Hematopoietic multipotent progenitor cell (in vitro differentiated cells): ENCODE measurements around the gene CPNE6. TPM values are rescaled to one million over a fixed set of nuclear protein-coding genes. Genes with fewer than 3 reads are reported as not detected.
A peak's percentile ranks its signal among the peaks of the same experiment; 100 is the strongest.
"Not testable (repeated sequence)": the region's sequence is repeated elsewhere in the genome, so short reads cannot be mapped to it uniquely, and the experiment has no call there.

ENCODE experiments used
- DNase-seq, 3 donors: peaks; one replicate each; pipeline ENCODE4 v3.0.0-alpha.2; 2011 to 2015; ENCODE audit warnings: low read depth in 2 of 3, low spot score in 2 of 3
- total RNA-seq: library from RNA; depleted of rRNA; stranded (reverse); fragments of >200 nt; gene quantifications from one replicate; pipeline ENCODE4 v1.2.3, GENCODE V29; 2012

Gene CPNE6
- total RNA-seq, 1 donor, result not detected

DNA sequence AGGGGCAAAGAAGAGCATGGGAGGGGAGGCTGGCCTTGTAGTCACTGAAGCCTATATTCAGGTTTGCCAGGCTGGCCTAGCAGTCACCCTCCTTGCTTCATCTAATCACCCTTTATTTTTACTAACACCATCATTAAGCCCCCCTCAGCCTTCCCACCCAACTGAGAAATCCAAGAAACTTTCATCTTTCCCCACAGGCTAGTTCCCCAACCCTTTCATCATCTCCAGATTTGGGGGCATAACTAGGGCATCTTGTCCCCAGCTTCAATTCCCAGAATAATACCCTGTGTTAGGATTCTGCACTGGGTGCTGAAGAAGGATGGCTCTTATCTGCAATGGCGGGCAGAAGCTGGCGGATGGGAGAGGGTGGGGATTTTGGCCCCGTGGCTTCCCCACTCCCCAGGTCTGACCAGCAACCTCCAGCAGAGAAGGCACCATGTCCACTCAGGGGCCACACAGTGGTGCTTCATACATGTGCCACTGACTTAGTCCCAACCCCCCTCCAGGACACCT, 29.7 kb downstream of the CPNE6 start:
- DNase-seq, result no peak

DNA sequence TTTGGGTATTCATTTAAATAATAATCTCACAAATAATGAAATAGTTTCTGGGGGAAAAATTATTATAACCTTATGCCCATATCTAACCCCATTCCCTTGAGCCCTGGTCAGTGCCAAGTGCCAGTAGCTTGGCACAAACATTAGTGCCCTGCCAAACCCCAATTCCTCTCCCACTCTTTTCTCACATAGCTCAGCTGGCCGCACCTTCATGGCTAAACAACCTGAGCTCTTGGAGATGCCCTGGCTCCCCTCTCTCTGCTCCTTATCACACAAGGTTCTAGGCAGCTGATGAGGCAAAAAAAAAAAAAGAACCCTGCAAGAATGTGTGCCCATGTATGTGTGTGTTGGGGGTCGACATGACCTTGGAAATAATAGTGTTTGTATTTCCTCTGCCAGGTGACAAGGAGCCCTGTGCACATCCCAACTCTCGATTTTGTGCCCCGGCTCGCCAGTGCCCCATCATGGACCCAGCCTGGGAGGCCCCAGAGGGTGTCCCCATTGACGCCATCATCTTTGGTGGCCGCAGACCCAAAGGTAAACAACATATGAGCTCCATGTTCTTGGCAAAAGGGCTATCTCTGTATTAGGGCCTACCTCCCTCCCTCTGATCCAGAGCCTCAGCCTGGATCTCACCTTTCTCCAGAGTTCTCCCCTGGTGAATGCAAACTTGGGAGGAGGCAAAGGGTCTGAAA, 31.1 kb downstream of the CPNE6 start:
- no peak for DNase-seq

DNA sequence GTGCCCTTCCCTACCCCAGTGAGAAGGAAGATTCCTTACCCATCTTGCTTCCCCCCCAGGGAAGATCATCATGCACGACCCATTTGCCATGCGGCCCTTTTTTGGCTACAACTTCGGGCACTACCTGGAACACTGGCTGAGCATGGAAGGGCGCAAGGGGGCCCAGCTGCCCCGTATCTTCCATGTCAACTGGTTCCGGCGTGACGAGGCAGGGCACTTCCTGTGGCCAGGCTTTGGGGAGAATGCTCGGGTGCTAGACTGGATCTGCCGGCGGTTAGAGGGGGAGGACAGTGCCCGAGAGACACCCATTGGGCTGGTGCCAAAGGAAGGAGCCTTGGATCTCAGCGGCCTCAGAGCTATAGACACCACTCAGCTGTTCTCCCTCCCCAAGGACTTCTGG, 32.1 kb downstream of the CPNE6 start:
- no peak for DNase-seq

DNA sequence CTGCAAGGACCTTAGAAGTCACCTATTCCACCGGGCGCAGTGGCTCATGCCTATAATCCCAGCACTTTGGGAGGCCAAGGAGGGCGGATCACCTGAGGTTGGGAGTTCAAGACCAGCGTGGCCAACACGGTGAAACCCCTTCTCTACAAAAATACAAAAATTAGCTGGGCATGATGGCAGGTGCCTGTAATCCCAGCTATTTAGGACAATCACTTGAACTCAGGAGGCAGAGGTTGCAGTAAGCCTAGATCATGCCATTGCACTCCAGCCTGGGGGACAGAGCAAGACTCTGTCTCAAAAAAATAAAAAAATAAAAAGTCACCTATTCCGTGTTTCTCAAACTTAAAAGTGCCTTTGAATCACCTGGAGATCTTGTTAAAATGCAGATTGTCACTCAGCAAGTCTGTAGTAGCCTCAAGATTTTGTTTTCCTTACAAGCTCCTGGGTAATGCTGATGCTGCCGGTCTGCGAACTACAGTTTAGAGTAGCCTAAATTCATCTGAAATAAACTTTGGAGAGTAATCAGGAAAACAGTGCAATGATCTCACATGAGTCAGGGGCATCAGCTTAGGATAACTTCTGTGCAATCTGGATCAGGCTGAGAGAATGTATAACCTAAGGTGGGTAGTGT, 34.4 kb downstream of the CPNE6 start:
- DNase-seq, result not testable (repeated sequence)

DNA sequence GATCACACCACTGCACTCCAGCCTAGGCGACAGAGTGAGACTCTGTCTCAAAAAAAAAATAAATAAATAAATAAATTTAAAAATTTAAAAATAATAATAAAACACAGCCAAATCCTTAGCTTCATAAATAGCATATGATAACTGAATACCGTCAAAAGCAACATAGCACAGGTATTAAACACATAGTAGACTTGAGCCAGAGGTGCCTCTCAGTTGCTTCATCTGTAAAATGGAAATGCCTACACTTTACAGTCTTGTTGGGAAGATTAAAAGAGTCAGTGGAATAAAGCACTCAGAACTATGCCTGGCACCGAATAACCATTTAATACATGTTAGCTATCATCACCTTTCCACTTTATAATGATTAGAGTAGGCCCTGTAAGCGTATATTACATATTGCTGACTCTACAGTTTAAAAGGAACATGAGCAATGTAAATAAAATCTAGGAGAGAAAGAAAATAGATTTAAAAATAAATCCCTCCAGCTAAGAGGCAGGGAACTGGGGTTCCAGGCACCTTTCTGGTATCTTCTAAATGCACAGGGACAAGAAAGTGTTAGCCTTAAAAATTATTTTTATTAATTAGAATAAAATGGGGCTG, 35.4 kb downstream of the CPNE6 start:
- no peak for DNase-seq

DNA sequence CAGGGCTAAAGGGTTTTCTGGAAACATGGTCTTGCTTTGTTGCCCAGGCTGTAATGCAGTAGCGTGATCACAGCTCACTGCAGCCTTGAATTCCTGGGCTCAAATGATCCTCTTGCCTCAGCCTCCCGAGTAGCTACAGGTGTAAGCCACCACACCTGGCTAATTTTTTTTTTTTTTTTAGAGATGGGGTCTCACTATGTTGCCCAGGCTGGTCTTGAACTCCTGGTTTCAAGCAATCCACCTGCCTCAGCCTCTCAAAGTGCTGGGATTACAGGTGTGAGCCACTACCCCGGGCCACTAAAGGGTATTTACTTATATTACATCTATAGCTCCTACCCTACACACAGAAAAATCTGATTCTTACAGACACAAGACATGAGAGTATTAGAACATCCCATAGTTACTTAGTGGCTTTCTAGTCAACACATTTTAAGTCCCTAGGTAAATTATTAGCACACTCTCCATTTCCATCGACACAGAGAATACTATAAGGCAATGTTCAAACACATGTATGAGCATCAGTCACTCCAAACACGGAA, 37.0 kb downstream of the CPNE6 start:
- no peak for DNase-seq

DNA sequence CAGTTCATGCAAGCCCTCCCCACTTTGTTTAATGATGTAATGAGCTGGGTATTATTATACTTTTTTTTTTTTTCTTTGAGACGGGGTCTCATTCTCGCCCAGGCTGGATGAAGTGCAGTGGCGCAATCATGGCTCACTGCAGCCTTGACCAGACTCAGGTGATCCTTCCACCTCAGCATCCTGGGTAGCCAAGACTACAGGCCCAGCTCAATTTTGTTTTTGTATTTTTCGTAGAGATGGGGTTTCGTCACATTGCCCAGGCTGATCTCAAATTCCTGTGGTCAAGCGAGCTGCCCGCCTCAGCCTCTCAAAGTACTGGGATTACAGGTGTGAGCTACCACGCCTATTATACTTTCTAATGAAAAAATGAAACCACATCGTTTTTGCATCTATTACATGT, 38.7 kb downstream of the CPNE6 start:
- no peak for DNase-seq

DNA sequence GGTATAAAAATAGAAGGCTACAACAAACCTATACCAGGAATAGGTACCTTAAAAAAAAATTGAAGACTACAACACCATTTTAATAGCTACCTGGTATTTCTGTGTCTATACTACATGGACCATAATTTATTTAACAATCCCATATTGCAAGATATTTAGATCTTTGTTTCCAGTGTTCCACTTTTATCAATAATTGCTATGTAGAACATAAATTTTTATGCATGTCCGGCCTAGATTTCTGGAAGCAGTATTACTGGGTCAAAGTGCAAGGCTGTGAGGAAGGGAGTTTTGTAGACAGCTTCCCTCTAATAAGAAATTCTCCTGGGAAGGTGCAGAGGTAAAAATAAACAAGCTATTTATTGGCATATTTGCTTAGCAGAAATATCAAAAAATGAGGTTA, 39.2 kb downstream of the CPNE6 start:
- no peak for DNase-seq

DNA sequence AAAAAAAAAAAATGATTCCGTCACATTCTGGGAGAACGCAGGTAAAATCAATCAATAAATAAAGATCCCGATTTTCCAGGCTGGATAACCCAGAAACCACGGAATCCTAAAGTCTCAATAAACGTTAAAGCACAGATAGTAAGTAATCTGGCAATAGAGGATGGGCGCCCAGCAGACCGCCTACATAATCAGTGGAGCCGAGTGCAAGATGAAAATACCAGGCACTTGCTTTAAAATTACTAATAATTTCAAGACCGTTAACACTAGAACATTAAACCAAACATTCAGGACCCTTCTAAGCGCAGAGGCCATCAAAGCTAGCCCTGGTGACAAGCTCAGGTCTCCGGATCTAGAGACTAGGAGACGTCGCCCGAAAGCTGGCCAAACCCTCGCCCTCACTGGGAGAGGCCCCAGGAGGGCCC, 42.0 kb downstream of the CPNE6 start:
- DNase-seq, result no peak

DNA sequence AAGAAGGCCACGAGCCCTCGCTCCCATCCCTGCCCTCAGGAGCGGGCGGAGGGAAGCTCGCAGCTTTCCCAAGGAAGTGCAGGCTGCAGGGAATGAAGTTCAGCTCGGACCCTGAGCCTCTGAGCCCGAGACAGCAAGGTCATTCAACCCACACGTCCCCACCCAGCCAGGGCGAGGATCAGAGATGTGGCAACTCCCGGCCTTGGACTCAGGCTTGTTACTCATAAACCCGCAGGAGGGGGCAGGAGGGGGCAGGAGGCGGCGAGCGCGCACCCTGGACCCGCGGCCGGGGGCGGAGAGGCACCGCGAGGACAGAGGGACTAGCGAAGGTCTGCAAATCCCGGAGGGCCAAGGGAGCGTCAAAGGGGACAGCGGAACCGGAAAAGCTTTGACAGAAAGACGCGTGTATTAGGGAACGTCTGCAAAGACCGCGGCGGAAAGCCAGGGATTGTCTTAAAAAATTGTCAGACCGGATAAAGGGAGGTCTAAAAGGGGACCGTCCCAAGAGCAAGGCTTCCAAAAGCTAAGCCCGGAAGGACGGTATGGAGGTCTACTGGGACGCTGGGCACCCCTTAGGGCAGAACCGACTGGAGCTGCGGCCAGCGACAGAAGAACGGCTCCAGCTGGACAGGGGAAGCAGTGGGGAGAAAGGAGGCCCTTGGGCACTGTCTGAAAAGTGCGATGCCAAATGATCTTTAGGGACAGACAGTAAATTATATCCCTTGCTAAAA, 42.6 kb downstream of the CPNE6 start:
- DNase-seq, result peak in 2 of 3 donors; percentile 90 to 93

DNA sequence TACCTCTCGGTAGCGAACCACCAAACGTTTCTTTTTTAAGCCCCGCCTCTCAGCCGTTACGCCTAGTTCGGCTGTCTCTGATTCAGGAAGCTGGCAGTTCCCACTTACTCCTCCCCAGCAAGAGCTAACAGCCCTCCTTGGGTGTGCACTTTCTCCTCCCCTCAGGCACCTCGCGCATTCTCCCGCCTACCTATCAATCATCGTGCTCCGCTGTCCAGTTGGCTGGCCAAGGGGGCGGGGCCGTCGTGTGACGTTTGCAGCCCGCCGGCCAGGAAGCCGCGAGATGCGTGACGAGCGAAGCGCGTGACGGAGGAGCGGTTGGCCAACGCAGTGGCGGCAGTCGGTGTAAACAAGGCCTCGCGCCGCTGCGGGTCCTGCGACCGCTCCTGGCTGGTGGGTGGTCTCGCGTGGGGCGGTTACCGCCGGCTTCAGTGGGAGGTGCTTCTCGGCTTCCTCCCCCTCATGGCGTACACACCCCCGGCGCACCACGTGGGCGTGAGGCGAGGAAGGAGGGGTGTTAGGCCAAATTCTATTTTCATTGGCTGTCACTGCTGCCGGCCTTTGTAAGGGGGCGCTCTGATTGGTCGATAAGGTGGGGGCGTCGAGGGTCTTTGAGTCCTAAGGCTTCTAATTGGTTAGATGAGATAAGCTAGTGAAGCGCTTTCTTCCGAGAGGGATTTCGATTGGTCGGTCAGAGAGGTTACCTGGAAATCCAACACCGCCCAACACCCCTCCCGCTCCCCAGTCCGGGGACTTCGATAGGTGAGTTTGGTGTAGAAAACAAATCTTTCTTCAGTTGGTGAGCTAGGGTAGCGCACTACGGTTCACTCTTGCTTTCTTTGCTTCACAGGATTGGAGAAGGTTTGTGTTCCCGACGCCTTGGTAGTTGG, 43.4 kb downstream of the CPNE6 start, which contains the start of the genes DCAF11 and NRL:
Gene DCAF11 (plus strand): TSS at position 246 of the 890 bp plus-strand sequence. CDS start 818 bp downstream, outside the sequence.
Gene NRL (minus strand): TSS at position 418 of the 890 bp plus-strand sequence. CDS start 32,101 bp downstream, outside the sequence.
- peak; percentile 98 to 100 (median 99) for DNase-seq

DNA sequence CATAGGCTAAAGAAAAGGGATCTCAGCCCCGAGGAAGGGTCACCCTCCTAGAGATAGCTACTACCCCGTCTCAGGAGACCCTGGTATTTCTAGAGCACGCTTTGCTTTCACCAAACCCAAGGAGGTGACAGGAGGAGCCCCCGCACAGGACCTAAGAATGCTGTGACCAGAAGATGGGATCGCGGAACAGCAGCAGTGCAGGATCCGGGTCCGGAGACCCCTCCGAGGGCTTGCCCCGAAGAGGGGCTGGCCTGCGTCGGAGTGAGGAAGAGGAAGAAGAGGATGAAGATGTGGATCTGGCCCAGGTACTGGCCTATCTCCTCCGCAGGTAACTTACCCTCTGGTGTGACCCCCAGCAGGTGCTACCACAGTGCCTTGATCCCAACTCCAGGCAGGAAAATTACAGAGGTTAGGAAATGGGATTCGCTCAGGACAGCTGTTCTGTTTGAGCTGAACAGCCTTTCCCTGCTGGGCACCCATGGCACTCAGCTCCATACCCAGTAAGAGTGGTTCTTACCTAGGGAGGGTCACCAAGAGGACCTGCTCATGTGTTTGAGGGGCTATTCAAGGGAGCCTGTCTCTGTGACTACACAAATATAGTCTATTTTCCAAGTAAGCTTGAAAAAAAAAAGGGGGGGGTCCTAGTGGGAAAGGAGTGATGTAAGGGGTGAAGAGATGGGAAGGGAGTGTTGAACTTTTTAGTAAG, 44.2 kb downstream of the CPNE6 start:
- DNase-seq, result no peak

DNA sequence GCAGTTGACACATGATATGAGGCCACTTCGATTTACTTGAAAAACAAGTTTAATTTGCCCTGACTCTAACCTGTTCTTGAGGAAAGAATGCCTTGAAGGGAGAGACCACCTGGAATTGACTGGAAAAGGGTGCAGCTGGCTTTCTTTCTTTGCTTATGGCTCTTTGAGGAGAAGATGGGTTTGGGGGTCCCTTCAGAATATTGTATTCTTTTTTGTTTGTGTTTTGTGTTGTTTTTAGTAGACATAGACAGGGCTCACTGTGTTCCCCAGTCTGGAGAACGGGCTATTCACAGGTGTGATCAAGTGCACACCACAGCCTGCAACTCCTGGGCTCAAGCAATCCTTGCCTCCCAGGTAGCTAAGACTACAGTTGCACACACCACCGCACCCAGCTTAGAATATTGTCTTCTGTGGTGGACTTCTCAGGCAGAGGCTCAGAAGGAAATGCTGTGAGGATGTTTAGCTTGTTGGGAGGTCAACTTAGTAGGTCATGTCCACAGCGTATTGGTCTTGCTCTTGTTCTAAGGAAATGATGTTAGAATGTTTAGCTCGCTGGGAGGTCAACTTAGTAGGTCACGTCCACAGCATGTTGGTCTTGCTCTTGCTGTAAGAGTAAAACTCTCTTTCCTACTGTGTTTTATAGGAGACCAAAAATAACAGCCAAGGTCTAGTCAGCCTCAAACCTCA, 44.9 kb downstream of the CPNE6 start:
- DNase-seq, result no peak

DNA sequence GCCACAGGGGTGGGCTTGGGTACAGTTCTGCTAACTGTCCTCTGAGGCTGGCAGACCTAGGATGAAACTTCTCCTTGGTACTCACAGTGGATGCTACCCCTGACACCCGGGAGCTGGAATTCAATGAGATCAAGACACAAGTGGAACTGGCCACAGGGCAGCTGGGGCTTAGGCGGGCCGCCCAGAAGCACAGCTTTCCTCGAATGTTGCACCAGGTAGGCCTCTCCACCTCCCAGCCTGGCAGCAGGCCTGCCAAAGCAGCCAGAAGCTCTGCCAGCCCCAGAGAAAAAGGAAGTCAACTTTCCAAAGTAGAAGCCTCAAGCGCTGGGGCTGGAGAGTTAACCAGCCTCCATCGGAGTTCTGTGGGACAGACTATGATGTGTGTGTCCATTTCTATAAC, 45.8 kb downstream of the CPNE6 start:
- DNase-seq, result no peak

DNA sequence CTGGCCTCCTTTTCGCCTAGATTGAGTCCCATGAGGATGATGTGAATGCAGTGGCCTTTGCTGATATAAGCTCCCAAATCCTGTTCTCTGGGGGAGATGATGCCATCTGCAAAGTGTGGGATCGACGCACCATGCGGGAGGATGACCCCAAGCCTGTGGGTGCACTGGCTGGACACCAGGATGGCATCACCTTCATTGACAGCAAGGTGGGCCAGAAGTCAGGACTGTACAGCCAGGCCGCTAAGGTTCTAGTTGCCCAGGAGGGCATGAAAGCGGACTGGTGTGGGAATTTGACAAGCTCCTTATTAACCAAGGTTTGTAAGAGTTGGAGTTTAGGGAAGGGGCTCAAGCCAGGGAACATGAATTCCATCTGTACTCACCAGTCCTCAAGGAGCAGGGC, 48.3 kb downstream of the CPNE6 start:
- no peak for DNase-seq

DNA sequence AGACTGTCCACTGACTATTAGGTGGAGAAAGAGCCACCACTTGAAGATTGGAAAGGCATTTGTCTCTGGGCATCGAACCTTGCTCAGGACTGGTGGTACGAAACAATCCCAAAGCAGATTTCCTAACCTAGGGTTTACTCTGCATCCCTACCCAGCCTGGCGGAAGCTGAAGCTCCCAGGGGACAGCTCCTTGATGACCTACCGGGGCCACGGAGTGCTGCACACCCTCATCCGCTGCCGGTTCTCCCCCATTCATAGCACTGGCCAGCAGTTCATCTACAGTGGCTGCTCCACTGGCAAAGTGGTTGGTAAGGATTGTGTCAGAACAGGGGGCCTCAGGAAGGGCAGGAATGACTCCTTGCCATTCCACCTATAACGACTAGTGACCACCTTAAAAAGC, 49.8 kb downstream of the CPNE6 start:
- DNase-seq, result no peak

DNA sequence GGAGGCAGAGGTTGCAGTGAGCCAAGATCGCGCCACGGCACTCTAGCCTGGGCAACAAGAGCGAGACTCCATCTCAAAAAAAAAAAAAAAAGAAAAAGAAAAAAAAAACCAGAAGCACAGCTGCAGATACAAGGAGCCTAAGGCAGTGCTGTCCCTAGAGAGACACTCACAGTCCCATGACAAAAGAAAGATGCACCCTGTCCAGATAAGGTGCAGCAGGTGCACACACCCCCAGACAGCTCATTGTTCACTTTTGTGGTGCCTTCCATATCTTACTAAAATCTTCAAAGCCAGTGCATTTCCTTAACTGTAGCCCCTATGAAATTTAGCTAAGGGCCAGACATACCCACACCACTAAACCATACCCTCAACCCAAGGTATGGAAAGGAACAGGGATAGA, 51.1 kb downstream of the CPNE6 start:
- no peak for DNase-seq

DNA sequence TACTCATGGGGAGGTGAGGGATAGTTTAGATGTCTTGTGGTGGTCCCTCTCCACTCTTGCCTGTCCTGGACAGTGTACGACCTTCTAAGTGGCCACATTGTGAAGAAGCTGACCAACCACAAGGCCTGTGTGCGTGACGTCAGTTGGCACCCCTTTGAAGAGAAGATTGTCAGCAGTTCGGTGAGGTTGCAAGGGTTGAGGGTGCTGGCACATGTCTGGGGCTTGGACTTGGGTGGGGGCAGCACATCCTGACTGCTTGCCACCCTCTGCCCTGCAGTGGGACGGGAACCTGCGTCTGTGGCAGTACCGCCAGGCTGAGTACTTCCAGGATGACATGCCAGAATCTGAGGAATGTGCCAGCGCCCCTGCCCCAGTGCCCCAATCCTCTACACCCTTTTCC, 51.5 kb downstream of the CPNE6 start:
- no peak for DNase-seq
